ENCODE data around the gene URB1. TPM values are rescaled to one million over a fixed set of nuclear protein-coding genes. Genes with fewer than 3 reads are reported as not detected.

Gene URB1
- total and polyA plus RNA-seq, 2 of the 8 experiments (the other 6 are each of a cell fraction or from before 2014, with no cell fraction given), result 8.1 to 28.9 TPM

DNA sequence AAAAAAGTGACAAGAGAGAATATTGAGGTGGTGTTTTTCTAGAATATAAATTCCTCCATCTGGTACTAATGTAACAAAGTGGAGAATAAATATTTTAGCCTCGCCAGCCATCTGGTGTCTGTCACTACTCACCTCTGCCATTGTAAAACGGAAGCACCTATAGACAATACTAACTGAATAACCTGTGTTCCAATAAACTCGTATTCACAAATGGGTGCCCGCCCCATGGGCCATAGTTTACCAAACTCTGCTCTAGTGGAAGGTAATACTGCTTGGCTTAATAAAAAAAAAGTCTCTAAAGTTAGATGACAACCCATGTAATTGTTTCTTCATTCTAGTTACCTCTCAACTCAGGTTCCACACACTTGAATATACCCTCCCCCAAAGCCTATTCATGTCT lies 122.1 kb downstream of the URB1 start (continued):
- TF ChIP-seq, protein P1, sequence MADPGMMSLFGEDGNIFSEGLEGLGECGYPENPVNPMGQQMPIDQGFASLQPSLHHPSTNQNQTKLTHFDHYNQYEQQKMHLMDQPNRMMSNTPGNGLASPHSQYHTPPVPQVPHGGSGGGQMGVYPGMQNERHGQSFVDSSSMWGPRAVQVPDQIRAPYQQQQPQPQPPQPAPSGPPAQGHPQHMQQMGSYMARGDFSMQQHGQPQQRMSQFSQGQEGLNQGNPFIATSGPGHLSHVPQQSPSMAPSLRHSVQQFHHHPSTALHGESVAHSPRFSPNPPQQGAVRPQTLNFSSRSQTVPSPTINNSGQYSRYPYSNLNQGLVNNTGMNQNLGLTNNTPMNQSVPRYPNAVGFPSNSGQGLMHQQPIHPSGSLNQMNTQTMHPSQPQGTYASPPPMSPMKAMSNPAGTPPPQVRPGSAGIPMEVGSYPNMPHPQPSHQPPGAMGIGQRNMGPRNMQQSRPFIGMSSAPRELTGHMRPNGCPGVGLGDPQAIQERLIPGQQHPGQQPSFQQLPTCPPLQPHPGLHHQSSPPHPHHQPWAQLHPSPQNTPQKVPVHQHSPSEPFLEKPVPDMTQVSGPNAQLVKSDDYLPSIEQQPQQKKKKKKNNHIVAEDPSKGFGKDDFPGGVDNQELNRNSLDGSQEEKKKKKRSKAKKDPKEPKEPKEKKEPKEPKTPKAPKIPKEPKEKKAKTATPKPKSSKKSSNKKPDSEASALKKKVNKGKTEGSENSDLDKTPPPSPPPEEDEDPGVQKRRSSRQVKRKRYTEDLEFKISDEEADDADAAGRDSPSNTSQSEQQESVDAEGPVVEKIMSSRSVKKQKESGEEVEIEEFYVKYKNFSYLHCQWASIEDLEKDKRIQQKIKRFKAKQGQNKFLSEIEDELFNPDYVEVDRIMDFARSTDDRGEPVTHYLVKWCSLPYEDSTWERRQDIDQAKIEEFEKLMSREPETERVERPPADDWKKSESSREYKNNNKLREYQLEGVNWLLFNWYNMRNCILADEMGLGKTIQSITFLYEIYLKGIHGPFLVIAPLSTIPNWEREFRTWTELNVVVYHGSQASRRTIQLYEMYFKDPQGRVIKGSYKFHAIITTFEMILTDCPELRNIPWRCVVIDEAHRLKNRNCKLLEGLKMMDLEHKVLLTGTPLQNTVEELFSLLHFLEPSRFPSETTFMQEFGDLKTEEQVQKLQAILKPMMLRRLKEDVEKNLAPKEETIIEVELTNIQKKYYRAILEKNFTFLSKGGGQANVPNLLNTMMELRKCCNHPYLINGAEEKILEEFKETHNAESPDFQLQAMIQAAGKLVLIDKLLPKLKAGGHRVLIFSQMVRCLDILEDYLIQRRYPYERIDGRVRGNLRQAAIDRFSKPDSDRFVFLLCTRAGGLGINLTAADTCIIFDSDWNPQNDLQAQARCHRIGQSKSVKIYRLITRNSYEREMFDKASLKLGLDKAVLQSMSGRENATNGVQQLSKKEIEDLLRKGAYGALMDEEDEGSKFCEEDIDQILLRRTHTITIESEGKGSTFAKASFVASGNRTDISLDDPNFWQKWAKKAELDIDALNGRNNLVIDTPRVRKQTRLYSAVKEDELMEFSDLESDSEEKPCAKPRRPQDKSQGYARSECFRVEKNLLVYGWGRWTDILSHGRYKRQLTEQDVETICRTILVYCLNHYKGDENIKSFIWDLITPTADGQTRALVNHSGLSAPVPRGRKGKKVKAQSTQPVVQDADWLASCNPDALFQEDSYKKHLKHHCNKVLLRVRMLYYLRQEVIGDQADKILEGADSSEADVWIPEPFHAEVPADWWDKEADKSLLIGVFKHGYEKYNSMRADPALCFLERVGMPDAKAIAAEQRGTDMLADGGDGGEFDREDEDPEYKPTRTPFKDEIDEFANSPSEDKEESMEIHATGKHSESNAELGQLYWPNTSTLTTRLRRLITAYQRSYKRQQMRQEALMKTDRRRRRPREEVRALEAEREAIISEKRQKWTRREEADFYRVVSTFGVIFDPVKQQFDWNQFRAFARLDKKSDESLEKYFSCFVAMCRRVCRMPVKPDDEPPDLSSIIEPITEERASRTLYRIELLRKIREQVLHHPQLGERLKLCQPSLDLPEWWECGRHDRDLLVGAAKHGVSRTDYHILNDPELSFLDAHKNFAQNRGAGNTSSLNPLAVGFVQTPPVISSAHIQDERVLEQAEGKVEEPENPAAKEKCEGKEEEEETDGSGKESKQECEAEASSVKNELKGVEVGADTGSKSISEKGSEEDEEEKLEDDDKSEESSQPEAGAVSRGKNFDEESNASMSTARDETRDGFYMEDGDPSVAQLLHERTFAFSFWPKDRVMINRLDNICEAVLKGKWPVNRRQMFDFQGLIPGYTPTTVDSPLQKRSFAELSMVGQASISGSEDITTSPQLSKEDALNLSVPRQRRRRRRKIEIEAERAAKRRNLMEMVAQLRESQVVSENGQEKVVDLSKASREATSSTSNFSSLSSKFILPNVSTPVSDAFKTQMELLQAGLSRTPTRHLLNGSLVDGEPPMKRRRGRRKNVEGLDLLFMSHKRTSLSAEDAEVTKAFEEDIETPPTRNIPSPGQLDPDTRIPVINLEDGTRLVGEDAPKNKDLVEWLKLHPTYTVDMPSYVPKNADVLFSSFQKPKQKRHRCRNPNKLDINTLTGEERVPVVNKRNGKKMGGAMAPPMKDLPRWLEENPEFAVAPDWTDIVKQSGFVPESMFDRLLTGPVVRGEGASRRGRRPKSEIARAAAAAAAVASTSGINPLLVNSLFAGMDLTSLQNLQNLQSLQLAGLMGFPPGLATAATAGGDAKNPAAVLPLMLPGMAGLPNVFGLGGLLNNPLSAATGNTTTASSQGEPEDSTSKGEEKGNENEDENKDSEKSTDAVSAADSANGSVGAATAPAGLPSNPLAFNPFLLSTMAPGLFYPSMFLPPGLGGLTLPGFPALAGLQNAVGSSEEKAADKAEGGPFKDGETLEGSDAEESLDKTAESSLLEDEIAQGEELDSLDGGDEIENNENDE (IDR thresholded peaks at IDR 0.05; ENCODE audit: insufficient replicate concordance, low read length), result no peak
- TF ChIP-seq GABPA (IDR thresholded peaks at IDR 0.05; ENCODE audit: borderline replicate concordance, insufficient read depth, low read length) (no peak), MAX (IDR thresholded peaks at IDR 0.05) (no peak), SAP30 (IDR thresholded peaks at IDR 0.05; ENCODE audit: insufficient read depth, insufficient replicate concordance, low read length) (no peak), TAF7 (optimal IDR thresholded peaks at IDR 0.05; ENCODE audit: borderline replicate concordance, low read depth, low read length) (no peak), RXRA (IDR thresholded peaks at IDR 0.05; ENCODE audit: insufficient read depth, low read depth, low read length) (no peak), TAF1 (IDR thresholded peaks at IDR 0.05; ENCODE audit: low read depth, low read length) (no peak)
